ENCODE measurements around the gene CAP2.

CAP2 gene

DNA sequence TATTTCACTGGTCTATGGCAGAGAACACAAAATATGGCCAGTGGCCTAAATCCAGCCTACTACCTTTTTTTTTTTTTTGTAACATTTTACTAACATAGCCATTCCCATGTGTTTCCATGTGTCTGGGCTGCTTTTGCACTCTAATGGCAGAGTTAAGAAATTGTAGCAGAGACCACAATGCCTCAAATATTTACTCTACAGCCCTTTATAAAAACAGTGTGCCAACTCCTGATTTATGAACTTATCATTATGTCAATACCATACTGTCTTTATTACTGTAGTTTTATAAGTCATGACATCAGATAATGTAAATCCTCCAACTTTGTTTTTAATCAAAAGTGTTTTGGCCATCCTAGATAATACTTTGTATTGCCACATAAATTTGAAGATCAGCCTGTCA is 27.4 kb upstream of the CAP2 start:
- Histone ChIP-seq H3K4me1 (ENCODE audit: control insufficient read depth, insufficient read depth, low read length) (no peaks in the 10 kb centered on the region), H3K9ac (ENCODE audit: low read length) (no peak overlapping the region), H3K27me3 (replicated peaks; ENCODE audit: control insufficient read depth, insufficient read depth, low read length) (no peaks in the 10 kb centered on the region), H3K36me3 (ENCODE audit: control insufficient read depth, insufficient read depth, low read length, severe bottlenecking) (no peaks in the 10 kb centered on the region), H3K4me3 (ENCODE audit: low read length) (no peak overlapping the region), H3K9me3 (ENCODE audit: control insufficient read depth, low read length) (peaks cover 13% of the 10 kb centered on the region)
- DNase-seq (ENCODE audit: low read depth) = no peak

DNA sequence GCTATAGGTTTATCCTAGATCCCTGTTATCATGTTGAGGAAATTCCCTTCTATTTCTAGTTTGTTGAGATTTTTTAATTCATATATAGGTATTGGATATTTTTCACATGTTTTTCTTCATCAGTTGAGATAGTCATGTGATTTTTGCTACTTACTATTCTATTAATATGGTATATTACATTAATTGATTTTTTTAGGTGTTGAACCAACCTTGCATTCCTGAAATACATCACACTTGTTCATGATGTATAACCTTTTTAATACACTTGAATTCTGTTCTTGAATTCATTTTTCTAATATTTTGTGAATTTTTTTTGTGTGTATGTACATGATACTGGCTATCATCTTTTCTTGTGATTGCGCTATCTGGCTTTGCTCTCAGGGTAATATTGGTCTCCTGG is 25.5 kb upstream of the CAP2 start:
- no peaks in the 10 kb centered on the region for H3K4me1 ChIP-seq (ENCODE audit: control insufficient read depth, insufficient read depth, low read length)
- H3K9ac ChIP-seq (ENCODE audit: low read length) = no peak overlapping the region
- no peak overlapping the region for H3K4me3 ChIP-seq (ENCODE audit: low read length)
- no peak for DNase-seq (ENCODE audit: low read depth)
- H3K36me3 ChIP-seq (ENCODE audit: control insufficient read depth, insufficient read depth, low read length, severe bottlenecking) = no peaks in the 10 kb centered on the region
- peaks cover 13% of the 10 kb centered on the region for H3K9me3 ChIP-seq (ENCODE audit: control insufficient read depth, low read length)
- no peaks in the 10 kb centered on the region for H3K27me3 ChIP-seq (replicated peaks; ENCODE audit: control insufficient read depth, insufficient read depth, low read length)

DNA sequence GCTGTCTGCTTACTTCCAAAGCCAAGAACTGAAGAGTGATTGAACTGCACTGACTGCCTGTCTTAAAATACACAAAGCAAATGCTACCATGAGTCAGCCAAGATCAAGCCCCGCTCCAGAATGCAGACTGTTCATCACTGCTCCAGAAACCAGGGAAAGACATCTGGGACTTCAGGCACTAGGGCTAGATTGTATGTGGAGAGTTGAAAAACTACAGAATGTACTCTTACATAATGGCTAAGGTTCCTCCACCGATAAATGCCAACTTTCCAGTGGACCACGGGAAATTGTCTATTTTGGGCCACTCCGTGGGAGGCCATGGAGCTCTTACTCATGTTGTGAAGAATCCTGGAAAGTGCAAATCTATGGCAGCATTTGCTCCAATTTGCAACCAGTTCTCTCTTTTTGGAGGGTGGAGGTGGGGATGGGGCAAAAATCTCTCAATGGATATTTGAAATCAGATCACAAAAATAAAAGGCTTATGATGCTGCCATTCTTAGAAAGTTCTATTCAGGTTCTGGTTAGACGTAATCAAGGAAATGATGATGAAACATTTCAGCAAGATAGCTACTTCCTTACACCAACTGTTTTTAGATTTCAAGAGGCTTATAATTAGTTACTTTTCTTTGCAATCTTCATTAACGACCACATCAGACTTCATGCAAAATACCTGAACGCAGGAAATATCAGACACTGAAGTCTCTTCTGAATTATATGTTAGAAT is 11.8 kb upstream of the CAP2 start:
- Histone ChIP-seq H3K9ac (ENCODE audit: low read length) (no peak overlapping the region), H3K36me3 (ENCODE audit: control insufficient read depth, insufficient read depth, low read length, severe bottlenecking) (no peaks in the 10 kb centered on the region), H3K9me3 (ENCODE audit: control insufficient read depth, low read length) (no peaks in the 10 kb centered on the region), H3K4me3 (ENCODE audit: low read length) (no peak overlapping the region), H3K4me1 (ENCODE audit: control insufficient read depth, insufficient read depth, low read length) (peaks cover 10% of the 10 kb centered on the region), H3K27me3 (replicated peaks; ENCODE audit: control insufficient read depth, insufficient read depth, low read length) (no peaks in the 10 kb centered on the region)
- DNase-seq (ENCODE audit: low read depth) = peak; percentile 35

GRCh38 chr6:17385660-17386059 is 7.7 kb upstream of the CAP2 start:
- no peak overlapping the region for H3K9ac ChIP-seq (ENCODE audit: low read length)
- no peak for DNase-seq (ENCODE audit: low read depth)
- H3K36me3 ChIP-seq (ENCODE audit: control insufficient read depth, insufficient read depth, low read length, severe bottlenecking) = no peaks in the 10 kb centered on the region
- no peaks in the 10 kb centered on the region for H3K9me3 ChIP-seq (ENCODE audit: control insufficient read depth, low read length)
- H3K4me3 ChIP-seq (ENCODE audit: low read length) = no peak overlapping the region
- H3K4me1 ChIP-seq (ENCODE audit: control insufficient read depth, insufficient read depth, low read length) = peaks cover 10% of the 10 kb centered on the region
- H3K27me3 ChIP-seq (replicated peaks; ENCODE audit: control insufficient read depth, insufficient read depth, low read length) = no peaks in the 10 kb centered on the region

DNA sequence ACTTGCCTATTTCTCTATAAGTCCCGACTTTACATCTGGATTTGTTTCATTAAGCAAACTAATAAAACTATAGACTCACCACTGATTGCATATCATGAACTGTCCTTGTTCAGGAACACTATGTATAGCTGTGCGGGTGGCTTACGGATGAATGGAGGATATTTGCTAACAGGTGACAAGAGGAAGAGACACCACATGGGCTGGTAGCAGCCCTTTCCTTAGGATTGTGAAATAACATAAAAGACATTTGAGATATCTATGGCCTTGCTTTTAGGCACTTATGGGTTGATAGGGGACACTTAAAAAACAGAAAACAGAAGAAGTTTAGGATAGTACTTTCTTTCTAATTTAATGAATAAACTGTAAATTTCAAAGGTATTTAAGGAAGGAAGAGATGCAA is 5.0 kb upstream of the CAP2 start:
- Histone ChIP-seq H3K36me3 (ENCODE audit: control insufficient read depth, insufficient read depth, low read length, severe bottlenecking) (no peaks in the 10 kb centered on the region), H3K4me3 (ENCODE audit: low read length) (no peak overlapping the region), H3K9ac (ENCODE audit: low read length) (no peak overlapping the region), H3K27me3 (replicated peaks; ENCODE audit: control insufficient read depth, insufficient read depth, low read length) (peaks cover 10% of the 10 kb centered on the region), H3K4me1 (ENCODE audit: control insufficient read depth, insufficient read depth, low read length) (peaks cover 9% of the 10 kb centered on the region), H3K9me3 (ENCODE audit: control insufficient read depth, low read length) (no peaks in the 10 kb centered on the region)
- DNase-seq (ENCODE audit: low read depth) = no peak

GRCh38 chr6:17389274-17389847 is 4.0 kb upstream of the CAP2 start:
- H3K9ac ChIP-seq (ENCODE audit: low read length) = no peak overlapping the region
- H3K36me3 ChIP-seq (ENCODE audit: control insufficient read depth, insufficient read depth, low read length, severe bottlenecking) = no peaks in the 10 kb centered on the region
- H3K4me1 ChIP-seq (ENCODE audit: control insufficient read depth, insufficient read depth, low read length) = peaks cover 9% of the 10 kb centered on the region
- DNase-seq (ENCODE audit: low read depth) = peak; percentile 73
- no peaks in the 10 kb centered on the region for H3K9me3 ChIP-seq (ENCODE audit: control insufficient read depth, low read length)
- H3K4me3 ChIP-seq (ENCODE audit: low read length) = no peak overlapping the region
- peaks cover 10% of the 10 kb centered on the region for H3K27me3 ChIP-seq (replicated peaks; ENCODE audit: control insufficient read depth, insufficient read depth, low read length)

- DNase-seq (ENCODE audit: low read depth) = no peak
- Histone ChIP-seq H3K9me3 (ENCODE audit: control insufficient read depth, low read length) (no peaks in the 10 kb centered on the region), H3K4me3 (ENCODE audit: low read length) (no peak overlapping the region), H3K27me3 (replicated peaks; ENCODE audit: control insufficient read depth, insufficient read depth, low read length) (peaks cover 10% of the 10 kb centered on the region), H3K4me1 (ENCODE audit: control insufficient read depth, insufficient read depth, low read length) (peaks cover 9% of the 10 kb centered on the region), H3K9ac (ENCODE audit: low read length) (no peak overlapping the region), H3K36me3 (ENCODE audit: control insufficient read depth, insufficient read depth, low read length, severe bottlenecking) (no peaks in the 10 kb centered on the region)
Measured at GRCh38 chr6:17390276-17390675, 3.1 kb upstream of the CAP2 start.

DNA sequence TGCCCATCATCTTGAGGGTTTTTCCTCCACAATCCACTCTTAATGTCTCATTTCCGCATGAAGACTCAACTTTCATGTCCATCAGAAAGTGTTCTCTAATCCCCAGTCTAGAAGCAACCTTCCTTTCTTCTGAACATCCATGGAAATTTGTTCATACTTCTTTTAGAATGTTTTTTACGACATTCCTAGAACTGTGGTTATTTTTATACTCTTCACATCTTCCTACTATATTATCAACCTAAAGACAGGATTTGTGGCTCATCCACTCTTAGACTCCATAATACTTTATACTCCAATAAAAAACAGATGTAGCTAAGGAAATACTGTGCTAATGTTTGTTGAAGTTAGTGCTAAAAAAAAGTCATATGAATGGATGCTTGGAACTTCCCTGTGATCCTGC is 1.4 kb upstream of the CAP2 start:
- Histone ChIP-seq H3K4me1 (ENCODE audit: control insufficient read depth, insufficient read depth, low read length) (peaks cover 9% of the 10 kb centered on the region), H3K9me3 (ENCODE audit: control insufficient read depth, low read length) (no peaks in the 10 kb centered on the region), H3K9ac (ENCODE audit: low read length) (no peak overlapping the region), H3K36me3 (ENCODE audit: control insufficient read depth, insufficient read depth, low read length, severe bottlenecking) (no peaks in the 10 kb centered on the region), H3K4me3 (ENCODE audit: low read length) (no peak overlapping the region), H3K27me3 (replicated peaks; ENCODE audit: control insufficient read depth, insufficient read depth, low read length) (peaks cover 10% of the 10 kb centered on the region)
- DNase-seq (ENCODE audit: low read depth) = no peak

GRCh38 chr6:17393892-17394631 is 667 bp downstream of the CAP2 start:
- Histone ChIP-seq H3K9ac (ENCODE audit: low read length) (peak overlapping the region; percentile 18), H3K4me3 (ENCODE audit: low read length) (peak overlapping the region; percentile 70), H3K4me1 (ENCODE audit: control insufficient read depth, insufficient read depth, low read length) (peaks cover 9% of the 10 kb centered on the region), H3K9me3 (ENCODE audit: control insufficient read depth, low read length) (no peaks in the 10 kb centered on the region), H3K36me3 (ENCODE audit: control insufficient read depth, insufficient read depth, low read length, severe bottlenecking) (no peaks in the 10 kb centered on the region), H3K27me3 (replicated peaks; ENCODE audit: control insufficient read depth, insufficient read depth, low read length) (peaks cover 10% of the 10 kb centered on the region)
- peak; percentile 89 for DNase-seq (ENCODE audit: low read depth)

DNA sequence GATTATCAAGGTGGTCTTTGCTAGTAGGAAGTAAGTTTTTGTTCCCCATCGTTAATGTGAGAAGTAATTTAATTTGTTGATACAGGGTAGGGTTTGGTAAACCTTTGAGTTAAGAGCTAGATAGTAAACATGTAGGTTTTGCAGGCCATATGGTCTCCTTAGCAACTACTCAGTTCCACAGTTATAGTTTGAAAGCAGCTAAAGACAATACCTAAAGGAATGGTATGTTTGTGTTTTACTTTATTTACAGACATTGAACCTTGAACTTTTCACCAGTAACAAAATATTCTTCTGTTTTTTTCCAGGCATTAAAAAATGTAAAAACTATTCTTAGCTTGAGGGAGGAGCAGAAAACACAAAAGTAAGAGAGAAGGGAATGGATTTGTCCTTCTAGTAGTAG is 1.7 kb downstream of the CAP2 start:
- no peak for DNase-seq (ENCODE audit: low read depth)
- Histone ChIP-seq H3K9ac (ENCODE audit: low read length) (no peak overlapping the region), H3K4me1 (ENCODE audit: control insufficient read depth, insufficient read depth, low read length) (peaks cover 9% of the 10 kb centered on the region), H3K27me3 (replicated peaks; ENCODE audit: control insufficient read depth, insufficient read depth, low read length) (peaks cover 10% of the 10 kb centered on the region), H3K9me3 (ENCODE audit: control insufficient read depth, low read length) (no peaks in the 10 kb centered on the region), H3K4me3 (ENCODE audit: low read length) (no peak overlapping the region), H3K36me3 (ENCODE audit: control insufficient read depth, insufficient read depth, low read length, severe bottlenecking) (no peaks in the 10 kb centered on the region)

DNA sequence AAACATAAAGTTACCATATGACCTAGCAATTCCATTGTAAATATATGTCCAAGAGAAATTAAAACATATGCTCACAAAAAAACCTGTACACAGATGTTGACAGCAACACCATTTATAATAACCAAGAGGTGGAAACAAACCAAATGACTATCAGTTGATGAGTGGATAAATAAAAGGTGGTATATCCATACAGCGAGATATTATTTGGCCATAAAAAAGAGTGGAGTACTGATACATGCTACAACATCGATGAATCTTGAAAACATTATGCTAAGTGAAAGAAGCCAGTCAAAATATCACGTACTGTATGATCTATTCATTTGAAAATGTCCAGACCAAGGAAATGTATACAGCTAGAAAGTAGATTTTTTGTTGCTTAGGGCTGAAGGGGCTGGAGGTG is 2.9 kb downstream of the CAP2 start:
- Histone ChIP-seq H3K4me3 (ENCODE audit: low read length) (no peak overlapping the region), H3K27me3 (replicated peaks; ENCODE audit: control insufficient read depth, insufficient read depth, low read length) (peaks cover 9% of the 10 kb centered on the region), H3K9ac (ENCODE audit: low read length) (no peak overlapping the region)

More for the DNA sequence above, 2.9 kb downstream of the CAP2 start:
- no peaks in the 10 kb centered on the region for H3K36me3 ChIP-seq (ENCODE audit: control insufficient read depth, insufficient read depth, low read length, severe bottlenecking)
- DNase-seq (ENCODE audit: low read depth) = no peak
- no peaks in the 10 kb centered on the region for H3K9me3 ChIP-seq (ENCODE audit: control insufficient read depth, low read length)
- peaks cover 9% of the 10 kb centered on the region for H3K4me1 ChIP-seq (ENCODE audit: control insufficient read depth, insufficient read depth, low read length)
